Keratinocyte (primary cell): ENCODE measurements around the gene ADGRG4.

Experiments
- EZH2 ChIP-seq: IDR thresholded peaks from one replicate; pipeline ENCODE4 v1.6.1; 2012; ENCODE audit warnings: inconsistent platforms, mild to moderate bottlenecking, low read length, moderate library complexity
- TF ChIP-seq, protein P1 (sequence below), 3 experiments: IDR thresholded peaks in 1 of 3; conservative IDR thresholded peaks in 1 of 3; optimal IDR thresholded peaks in 1 of 3; 2 replicates in 2 of 3; 3 replicates in 1 of 3; pipeline versions ENCODE3 to v1.5.1; 2011; ENCODE audit warnings: low read length in 3 of 3, mild to moderate bottlenecking in 3 of 3, moderate library complexity in 2 of 3, control low read depth in 1 of 3, inconsistent platforms in 1 of 3; ENCODE audit not compliant: insufficient read depth in 2 of 3; ENCODE audit errors: extremely low read depth in 1 of 3

DNA sequence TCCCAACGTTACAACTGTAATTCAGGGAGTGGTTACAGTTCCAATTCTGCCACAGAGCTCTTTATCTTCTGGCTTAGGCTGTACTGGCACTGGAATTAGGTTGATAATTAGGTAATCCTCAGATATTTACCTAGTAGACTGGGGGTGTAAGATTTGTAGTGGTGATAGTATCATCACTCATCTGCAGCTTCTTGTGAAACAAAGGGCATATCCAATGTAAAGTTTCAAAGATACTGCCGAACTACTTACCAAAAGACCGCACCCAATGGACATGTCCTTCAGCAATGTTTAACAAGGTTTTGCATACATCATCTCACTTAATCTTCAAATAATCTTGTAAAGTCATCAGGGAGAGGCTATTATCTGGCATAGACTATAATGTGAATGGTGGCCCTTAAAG lies 20.8 kb downstream of the ADGRG4 start:
- no peak for TF ChIP-seq EZH2
- TF ChIP-seq, protein P1, sequence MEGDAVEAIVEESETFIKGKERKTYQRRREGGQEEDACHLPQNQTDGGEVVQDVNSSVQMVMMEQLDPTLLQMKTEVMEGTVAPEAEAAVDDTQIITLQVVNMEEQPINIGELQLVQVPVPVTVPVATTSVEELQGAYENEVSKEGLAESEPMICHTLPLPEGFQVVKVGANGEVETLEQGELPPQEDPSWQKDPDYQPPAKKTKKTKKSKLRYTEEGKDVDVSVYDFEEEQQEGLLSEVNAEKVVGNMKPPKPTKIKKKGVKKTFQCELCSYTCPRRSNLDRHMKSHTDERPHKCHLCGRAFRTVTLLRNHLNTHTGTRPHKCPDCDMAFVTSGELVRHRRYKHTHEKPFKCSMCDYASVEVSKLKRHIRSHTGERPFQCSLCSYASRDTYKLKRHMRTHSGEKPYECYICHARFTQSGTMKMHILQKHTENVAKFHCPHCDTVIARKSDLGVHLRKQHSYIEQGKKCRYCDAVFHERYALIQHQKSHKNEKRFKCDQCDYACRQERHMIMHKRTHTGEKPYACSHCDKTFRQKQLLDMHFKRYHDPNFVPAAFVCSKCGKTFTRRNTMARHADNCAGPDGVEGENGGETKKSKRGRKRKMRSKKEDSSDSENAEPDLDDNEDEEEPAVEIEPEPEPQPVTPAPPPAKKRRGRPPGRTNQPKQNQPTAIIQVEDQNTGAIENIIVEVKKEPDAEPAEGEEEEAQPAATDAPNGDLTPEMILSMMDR (optimal IDR thresholded peaks at IDR 0.05 in 1 of 3, IDR thresholded peaks at IDR 0.05 in 1 of 3, conservative IDR thresholded peaks at IDR 0.05 in 1 of 3; ENCODE audit: extremely low read depth in 1 of 3, insufficient read depth in 2 of 3, low read length in 3 of 3): no peak
